Calu3 (cell line): ENCODE results near the gene DIS3L2. TPM values are rescaled to one million over a fixed set of nuclear protein-coding genes. Genes with fewer than 3 reads are reported as not detected.
"Not testable (repeated sequence)": the region's sequence is repeated elsewhere in the genome, so short reads cannot be mapped to it uniquely, and the experiment has no call there.

ENCODE experiments used
- BruUV-seq: library from RNA; stranded (reverse); fragments of 400-500 nt; replicated peaks from 2 replicates; lab custom pipeline; 2021; lab: Mats Ljungman, UMichigan
- CTCF ChIA-PET: fragments of 300-600 bp; sonication (Branson Sonifier 250); formaldehyde crosslinking; loops from one replicate; lab custom pipeline; 2022; ENCODE audit warnings: antibody characterized with exemption; lab: Charles Lee
- DNase-seq: peaks from one replicate; pipeline ENCODE4 v3.0.0; 2022
- H3K27ac Mint-ChIP-seq: one replicate; pipeline ENCODE4 v1.8.0; 2022; ENCODE audit warnings: mixed read lengths; ENCODE audit not compliant: unreplicated experiment
- H3K27me3 Mint-ChIP-seq: one replicate; pipeline ENCODE4 v1.8.0; 2022; ENCODE audit warnings: mixed read lengths; ENCODE audit not compliant: unreplicated experiment
- H3K36me3 Mint-ChIP-seq: one replicate; pipeline ENCODE4 v1.8.0; 2022; ENCODE audit warnings: mild to moderate bottlenecking, moderate library complexity, mixed read lengths; ENCODE audit not compliant: insufficient read depth, unreplicated experiment
- H3K4me1 Mint-ChIP-seq: one replicate; pipeline ENCODE4 v1.8.0; 2022; ENCODE audit warnings: mild to moderate bottlenecking, low read depth, mixed read lengths; ENCODE audit not compliant: unreplicated experiment
- H3K4me3 Mint-ChIP-seq: one replicate; pipeline ENCODE4 v1.8.0; 2022; ENCODE audit warnings: mild to moderate bottlenecking, low read depth, moderate library complexity, mixed read lengths; ENCODE audit not compliant: unreplicated experiment
- H3K9me3 Mint-ChIP-seq: one replicate; pipeline ENCODE4 v1.8.0; 2022; ENCODE audit warnings: low read depth, mixed read lengths; ENCODE audit not compliant: unreplicated experiment
- CTCF ChIP-seq: fragments of 200-600 bp; IDR thresholded peaks from one replicate; pipeline ENCODE4 v1.8.0; 2022; ENCODE audit warnings: antibody characterized with exemption; ENCODE audit not compliant: unreplicated experiment
- intact Hi-C: fragments of 100-400 bp; cut with micrococcal nuclease; formaldehyde crosslinking; loops from one replicate; pipeline ENCODE4 v1.10.0; 2022; ENCODE audit not compliant: unreplicated experiment
- total RNA-seq: library from RNA; stranded (reverse); gene quantifications from 2 replicates; pipeline ENCODE4 v1.2.3, GENCODE V29; 2022

Gene DIS3L2
- total RNA-seq, 1 experiment from 2014 or later = 46.0 TPM

- intact Hi-C loops = no loop called here
- H3K27me3 Mint-ChIP-seq = no peaks in the 10 kb centered on the region
- no TSS peak for BruUV-seq
- H3K4me3 Mint-ChIP-seq = no peak overlapping the region
- H3K9me3 Mint-ChIP-seq = peaks cover 2% of the 10 kb centered on the region
- CTCF ChIA-PET = interaction anchor here (0.6 kb wide), 1 partner anchor 401 kb away, joined by 5 read pairs; no protein-coding TSS in a partner anchor
- DNase-seq = no peak
- no peak overlapping the region for H3K27ac Mint-ChIP-seq
- H3K4me1 Mint-ChIP-seq = no peaks in the 10 kb centered on the region
- TF ChIP-seq CTCF = no peak
- H3K36me3 Mint-ChIP-seq = no peaks in the 10 kb centered on the region
Measured at GRCh38 chr2:232028631-232029030, 67.1 kb downstream of the DIS3L2 start.

- intact Hi-C loops = no loop called here
- no peaks in the 10 kb centered on the region for H3K4me1 Mint-ChIP-seq
- no peak overlapping the region for H3K27ac Mint-ChIP-seq
- H3K27me3 Mint-ChIP-seq = no peaks in the 10 kb centered on the region
- no peak overlapping the region for H3K4me3 Mint-ChIP-seq
- TF ChIP-seq CTCF = no peak
- H3K36me3 Mint-ChIP-seq = no peaks in the 10 kb centered on the region
- no peak for DNase-seq
- no TSS peak for BruUV-seq
- peaks cover 4% of the 10 kb centered on the region for H3K9me3 Mint-ChIP-seq
- CTCF ChIA-PET = interaction anchor here (0.6 kb wide), 1 partner anchor 401 kb away, joined by 5 read pairs; no protein-coding TSS in a partner anchor
Measured at GRCh38 chr2:232029346-232029745, 67.8 kb downstream of the DIS3L2 start.

GRCh38 chr2:232030229-232030628, 68.7 kb downstream of the DIS3L2 start:
- no peak for DNase-seq
- Mint-ChIP-seq H3K4me3 (no peak overlapping the region), H3K9me3 (peaks cover 8% of the 10 kb centered on the region), H3K27me3 (no peaks in the 10 kb centered on the region), H3K4me1 (no peaks in the 10 kb centered on the region), H3K36me3 (no peaks in the 10 kb centered on the region), H3K27ac (no peak overlapping the region)
- intact Hi-C loops = no loop called here
- BruUV-seq = no TSS peak
- CTCF ChIA-PET = no interaction called here
- TF ChIP-seq CTCF = peak; percentile 18

GRCh38 chr2:232035292-232035691, 73.8 kb downstream of the DIS3L2 start:
- H3K27me3 Mint-ChIP-seq, BruUV-seq, H3K4me3 Mint-ChIP-seq, CTCF ChIA-PET, H3K36me3 Mint-ChIP-seq, DNase-seq, H3K4me1 Mint-ChIP-seq, intact Hi-C loops, H3K27ac Mint-ChIP-seq: not testable (repeated sequence)
- peaks cover 12% of the 10 kb centered on the region for H3K9me3 Mint-ChIP-seq

GRCh38 chr2:232036876-232037275, 75.4 kb downstream of the DIS3L2 start:
- CTCF ChIA-PET = interaction anchor here (0.6 kb wide), 1 partner anchor 40 kb away, joined by 3 read pairs; no protein-coding TSS in a partner anchor
- peaks cover 12% of the 10 kb centered on the region for H3K9me3 Mint-ChIP-seq
- DNase-seq, H3K36me3 Mint-ChIP-seq, H3K27ac Mint-ChIP-seq, H3K4me1 Mint-ChIP-seq, H3K4me3 Mint-ChIP-seq, BruUV-seq, intact Hi-C loops, H3K27me3 Mint-ChIP-seq: not testable (repeated sequence)
